Measurements from ENCODE around the gene TCEA2. TPM values are rescaled to one million over a fixed set of nuclear protein-coding genes. Genes with fewer than 3 reads are reported as not detected.

The TCEA2 gene
- polyA plus RNA-seq, 1 donor from 2014 or later, result 87.7 TPM

GRCh38 chr20:64056889-64057627 lies 5.9 kb upstream of the TCEA2 start:
- Histone ChIP-seq H3K27ac (ENCODE audit: low read length) (no peak overlapping the region), H3K36me3 (ENCODE audit: insufficient read depth, low read length) (no peaks in the 10 kb centered on the region), H3K4me2 (ENCODE audit: low read length) (no peak overlapping the region), H3K9me3 (ENCODE audit: low read length) (no peaks in the 10 kb centered on the region), H3K79me2 (replicated peaks; ENCODE audit: insufficient read depth, low read length) (no peaks in the 10 kb centered on the region), H3K27me3 (ENCODE audit: insufficient read depth, low read depth, low read length) (peaks cover 3% of the 10 kb centered on the region), H3F3A (ENCODE audit: insufficient read depth, low read length, poor library complexity, severe bottlenecking) (no peaks in the 10 kb centered on the region), H4K20me1 (ENCODE audit: insufficient read depth) (no peaks in the 10 kb centered on the region), H3K9me2 (ENCODE audit: insufficient read depth, low read length) (no peaks in the 10 kb centered on the region), H2AFZ (ENCODE audit: low read depth, low read length) (no peak overlapping the region), H3K4me3 (ENCODE audit: low read length) (no peak overlapping the region), H3K9ac (ENCODE audit: low read length) (no peak overlapping the region)
- TF ChIP-seq POLR2AphosphoS5 (IDR thresholded peaks at IDR 0.05) (no peak), EP300 (conservative IDR thresholded peaks at IDR 0.05; ENCODE audit: poor library complexity, severe bottlenecking) (no peak), REST (IDR thresholded peaks at IDR 0.05; ENCODE audit: borderline replicate concordance) (no peak), RAD21 (conservative IDR thresholded peaks at IDR 0.05) (no peak), CTCF (IDR thresholded peaks at IDR 0.05; ENCODE audit: poor library complexity, severe bottlenecking) (no peak), EZH2 (IDR thresholded peaks at IDR 0.05; ENCODE audit: borderline replicate concordance, insufficient read depth, low read length, poor library complexity, severe bottlenecking) (no peak), SMC3 (conservative IDR thresholded peaks at IDR 0.05; ENCODE audit: poor library complexity) (no peak), MXI1 (conservative IDR thresholded peaks at IDR 0.05; ENCODE audit: poor library complexity, severe bottlenecking) (no peak), TAF1 (IDR thresholded peaks at IDR 0.05; ENCODE audit: low read depth) (no peak)

- Histone ChIP-seq H2AFZ (ENCODE audit: low read depth, low read length) (no peak overlapping the region), H4K20me1 (ENCODE audit: insufficient read depth) (no peaks in the 10 kb centered on the region), H3K9ac (ENCODE audit: low read length) (no peak overlapping the region), H3K27me3 (ENCODE audit: insufficient read depth, low read depth, low read length) (no peaks in the 10 kb centered on the region), H3K79me2 (replicated peaks; ENCODE audit: insufficient read depth, low read length) (no peaks in the 10 kb centered on the region), H3K9me3 (ENCODE audit: low read length) (no peaks in the 10 kb centered on the region), H3F3A (ENCODE audit: insufficient read depth, low read length, poor library complexity, severe bottlenecking) (no peaks in the 10 kb centered on the region), H3K4me3 (ENCODE audit: low read length) (no peak overlapping the region), H3K9me2 (ENCODE audit: insufficient read depth, low read length) (no peaks in the 10 kb centered on the region), H3K36me3 (ENCODE audit: insufficient read depth, low read length) (no peaks in the 10 kb centered on the region), H3K27ac (ENCODE audit: low read length) (no peak overlapping the region), H3K4me2 (ENCODE audit: low read length) (no peak overlapping the region)
- TF ChIP-seq EP300 (conservative IDR thresholded peaks at IDR 0.05; ENCODE audit: poor library complexity, severe bottlenecking) (no peak), RAD21 (conservative IDR thresholded peaks at IDR 0.05) (peak; percentile 43), SMC3 (conservative IDR thresholded peaks at IDR 0.05; ENCODE audit: poor library complexity) (peak; percentile 26), CTCF (IDR thresholded peaks at IDR 0.05; ENCODE audit: poor library complexity, severe bottlenecking) (peak; percentile 70)
Observed at GRCh38 chr20:64057628-64058498, 5.1 kb upstream of the TCEA2 start.
